ENCODE measurements around the gene USP48.

The USP48 gene

GRCh38 chr1:21829294-21829693 lies 46.3 kb upstream of the USP48 start:
- no peak for TF ChIP-seq EZH2phosphoT487 (IDR thresholded peaks at IDR 0.05; ENCODE audit: borderline replicate concordance)
- TF ChIP-seq, protein P1, sequence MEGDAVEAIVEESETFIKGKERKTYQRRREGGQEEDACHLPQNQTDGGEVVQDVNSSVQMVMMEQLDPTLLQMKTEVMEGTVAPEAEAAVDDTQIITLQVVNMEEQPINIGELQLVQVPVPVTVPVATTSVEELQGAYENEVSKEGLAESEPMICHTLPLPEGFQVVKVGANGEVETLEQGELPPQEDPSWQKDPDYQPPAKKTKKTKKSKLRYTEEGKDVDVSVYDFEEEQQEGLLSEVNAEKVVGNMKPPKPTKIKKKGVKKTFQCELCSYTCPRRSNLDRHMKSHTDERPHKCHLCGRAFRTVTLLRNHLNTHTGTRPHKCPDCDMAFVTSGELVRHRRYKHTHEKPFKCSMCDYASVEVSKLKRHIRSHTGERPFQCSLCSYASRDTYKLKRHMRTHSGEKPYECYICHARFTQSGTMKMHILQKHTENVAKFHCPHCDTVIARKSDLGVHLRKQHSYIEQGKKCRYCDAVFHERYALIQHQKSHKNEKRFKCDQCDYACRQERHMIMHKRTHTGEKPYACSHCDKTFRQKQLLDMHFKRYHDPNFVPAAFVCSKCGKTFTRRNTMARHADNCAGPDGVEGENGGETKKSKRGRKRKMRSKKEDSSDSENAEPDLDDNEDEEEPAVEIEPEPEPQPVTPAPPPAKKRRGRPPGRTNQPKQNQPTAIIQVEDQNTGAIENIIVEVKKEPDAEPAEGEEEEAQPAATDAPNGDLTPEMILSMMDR (conservative IDR thresholded peaks at IDR 0.05; ENCODE audit: low read length) = no peak

GRCh38 chr1:21828506-21829210 lies 45.7 kb upstream of the USP48 start:
- no peaks in the 10 kb centered on the region for H3K27me3 ChIP-seq (ENCODE audit: insufficient read depth, low read length, poor library complexity, severe bottlenecking)

More at GRCh38 chr1:21829294-21829693, 46.3 kb upstream of the USP48 start:
- Histone ChIP-seq H3F3A (ENCODE audit: low read depth) (no peaks in the 10 kb centered on the region), H3K79me2 (ENCODE audit: insufficient read depth, low read length) (no peaks in the 10 kb centered on the region), H3K4me2 (ENCODE audit: low read depth, low read length, poor library complexity, severe bottlenecking) (no peak overlapping the region), H3K9me2 (replicated peaks; ENCODE audit: low read depth, low read length) (no peaks in the 10 kb centered on the region), H3K4me1 (ENCODE audit: insufficient read depth, low read length, poor library complexity, severe bottlenecking) (no peaks in the 10 kb centered on the region), H4K20me1 (ENCODE audit: insufficient read depth, low read length, poor library complexity, severe bottlenecking) (no peaks in the 10 kb centered on the region), H3K9me3 (ENCODE audit: insufficient read depth, low read depth, low read length) (no peaks in the 10 kb centered on the region; the same call in 1 of the 2 replicates), H2AFZ (ENCODE audit: low read length) (no peak overlapping the region), H3K4me3 (ENCODE audit: low read length, poor library complexity, severe bottlenecking) (no peak overlapping the region), H3K27me3 (ENCODE audit: insufficient read depth, low read length, poor library complexity, severe bottlenecking) (no peaks in the 10 kb centered on the region), H3K9ac (ENCODE audit: low read depth, low read length, poor library complexity, severe bottlenecking) (no peak overlapping the region), H3K36me3 (ENCODE audit: insufficient read depth, low read length) (no peaks in the 10 kb centered on the region)

DNA sequence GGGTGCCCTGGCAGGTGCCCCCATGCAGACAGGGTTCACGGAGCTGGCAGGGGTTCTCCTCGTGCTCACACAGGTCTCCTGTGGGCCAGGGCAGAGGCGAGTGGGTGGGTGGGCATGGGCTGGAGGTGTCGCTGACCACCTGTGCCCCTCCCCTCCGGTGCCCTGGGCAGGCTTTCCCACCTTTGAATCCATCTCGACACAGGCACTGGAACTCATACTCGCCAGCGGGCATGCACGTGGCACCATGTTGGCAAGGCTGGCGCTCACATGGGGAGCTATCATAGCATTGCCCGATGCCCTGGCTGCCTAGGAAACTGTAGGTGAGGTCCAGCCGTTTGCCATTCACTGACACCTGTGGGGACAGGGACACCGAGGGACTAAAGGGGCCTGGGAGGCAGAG lies 45.1 kb upstream of the USP48 start:
- Histone ChIP-seq H3K36me3 (ENCODE audit: insufficient read depth, low read length) (no peaks in the 10 kb centered on the region), H3K9ac (ENCODE audit: low read depth, low read length, poor library complexity, severe bottlenecking) (no peak overlapping the region), H3K4me3 (ENCODE audit: low read length, poor library complexity, severe bottlenecking) (no peak overlapping the region)

More at GRCh38 chr1:21828506-21829210, 45.7 kb upstream of the USP48 start:
- Histone ChIP-seq H3K4me2 (ENCODE audit: low read depth, low read length, poor library complexity, severe bottlenecking) (no peak overlapping the region), H3K9ac (ENCODE audit: low read depth, low read length, poor library complexity, severe bottlenecking) (no peak overlapping the region), H3K4me3 (ENCODE audit: low read length, poor library complexity, severe bottlenecking) (no peak overlapping the region), H4K20me1 (ENCODE audit: insufficient read depth, low read length, poor library complexity, severe bottlenecking) (no peaks in the 10 kb centered on the region), H3K9me3 (ENCODE audit: insufficient read depth, low read depth, low read length) (no peaks in the 10 kb centered on the region; the same call in 1 of the 2 replicates), H3F3A (ENCODE audit: low read depth) (no peaks in the 10 kb centered on the region), H3K9me2 (replicated peaks; ENCODE audit: low read depth, low read length) (no peaks in the 10 kb centered on the region), H3K36me3 (ENCODE audit: insufficient read depth, low read length) (no peaks in the 10 kb centered on the region), H3K79me2 (ENCODE audit: insufficient read depth, low read length) (no peaks in the 10 kb centered on the region), H3K4me1 (ENCODE audit: insufficient read depth, low read length, poor library complexity, severe bottlenecking) (no peaks in the 10 kb centered on the region), H2AFZ (ENCODE audit: low read length) (no peak overlapping the region)
- TF ChIP-seq EZH2phosphoT487 (IDR thresholded peaks at IDR 0.05; ENCODE audit: borderline replicate concordance) = no peak
- TF ChIP-seq, protein P1 (conservative IDR thresholded peaks at IDR 0.05; ENCODE audit: low read length) = no peak

More for the DNA sequence above, 45.1 kb upstream of the USP48 start:
- H3K9me3 ChIP-seq (ENCODE audit: insufficient read depth, low read depth, low read length) = no peaks in the 10 kb centered on the region
- no peaks in the 10 kb centered on the region for H3K4me1 ChIP-seq (ENCODE audit: insufficient read depth, low read length, poor library complexity, severe bottlenecking)
- H4K20me1 ChIP-seq (ENCODE audit: insufficient read depth, low read length, poor library complexity, severe bottlenecking) = no peaks in the 10 kb centered on the region
- no peak overlapping the region for H3K4me2 ChIP-seq (ENCODE audit: low read depth, low read length, poor library complexity, severe bottlenecking)
- no peaks in the 10 kb centered on the region for H3K9me2 ChIP-seq (replicated peaks; ENCODE audit: low read depth, low read length)
- no peak for TF ChIP-seq EZH2phosphoT487 (IDR thresholded peaks at IDR 0.05; ENCODE audit: borderline replicate concordance)
- TF ChIP-seq, protein P1 (conservative IDR thresholded peaks at IDR 0.05; ENCODE audit: low read length) = no peak
- H3K79me2 ChIP-seq (ENCODE audit: insufficient read depth, low read length) = no peaks in the 10 kb centered on the region
- H2AFZ ChIP-seq (ENCODE audit: low read length) = no peak overlapping the region
- no peaks in the 10 kb centered on the region for H3K27me3 ChIP-seq (ENCODE audit: insufficient read depth, low read length, poor library complexity, severe bottlenecking)
- H3F3A ChIP-seq (ENCODE audit: low read depth) = no peaks in the 10 kb centered on the region
